Small intestine (tissue), 7 donors: ENCODE data around the gene AREG. TPM values are rescaled to one million over a fixed set of nuclear protein-coding genes. Genes with fewer than 3 reads are reported as not detected.

ENCODE experiments used
- DNase-seq, 2 donors: peaks; one replicate each; pipeline versions ENCODE4 v3.0.0 to v3.0.0-alpha.2; 2013
- FAIRE-seq: peaks from 2 replicates; lab custom pipeline; 2012; peaks lifted over from hg19 to GRCh38; lab: Jason Lieb, UNC
- H3K27ac ChIP-seq, 3 donors: one replicate each; pipeline ENCODE4 v1.5.1; 2013; ENCODE audit warnings: low read length in 2 of 3, mild to moderate bottlenecking in 2 of 3, control low read depth in 1 of 3, inconsistent platforms in 1 of 3, low read depth in 1 of 3, moderate library complexity in 1 of 3
- H3K27me3 ChIP-seq, 3 donors: one replicate each; pipeline ENCODE4 v1.6.1; 2013; ENCODE audit warnings: low read length in 3 of 3, inconsistent platforms in 1 of 3; ENCODE audit not compliant: control insufficient read depth in 3 of 3, insufficient read depth in 3 of 3
- H3K36me3 ChIP-seq, 3 donors: one replicate each; pipeline ENCODE4 v1.6.1; 2013; ENCODE audit warnings: low read length in 3 of 3, inconsistent platforms in 1 of 3, low read depth in 1 of 3, mild to moderate bottlenecking in 1 of 3, moderate library complexity in 1 of 3; ENCODE audit not compliant: control insufficient read depth in 3 of 3, insufficient read depth in 2 of 3
- H3K4me1 ChIP-seq, 3 donors: one replicate each; pipeline ENCODE4 v1.6.1; 2013; ENCODE audit warnings: low read length in 2 of 3, inconsistent platforms in 1 of 3, low read depth in 1 of 3, mild to moderate bottlenecking in 1 of 3, moderate library complexity in 1 of 3; ENCODE audit not compliant: control insufficient read depth in 3 of 3, insufficient read depth in 2 of 3
- H3K4me3 ChIP-seq, 3 donors: one replicate each; pipeline ENCODE4 v1.5.1; 2013; ENCODE audit warnings: low read length in 3 of 3, control low read depth in 1 of 3, inconsistent platforms in 1 of 3, low read depth in 1 of 3, mild to moderate bottlenecking in 1 of 3, moderate library complexity in 1 of 3
- H3K9me3 ChIP-seq, 2 donors: one replicate each; pipeline ENCODE4 v1.6.1; 2013; ENCODE audit warnings: low read depth in 1 of 2, low read length in 1 of 2; ENCODE audit not compliant: control insufficient read depth in 2 of 2, insufficient read depth in 1 of 2
- WGBS, 3 donors: extraction: QIAGEN DNeasy Blood & Tissue Kit; methylation state at CpG; one replicate each; pipeline ENCODE4 v1.1.7; 2013; 5-methylcytosine and 5-hydroxymethylcytosine counted together
- polyA plus RNA-seq, 4 donors: library from polyadenylated mRNA; stranded (reverse) in 3 of 4; unstranded in 1 of 4; fragments of 200-250 nt in 3 of 4; fragments of 120-200 nt in 1 of 4; gene quantifications; one replicate each; pipeline versions ENCODE4 v1.2.1 to v1.2.3, GENCODE V29; 2013
- donor health status: healthy with polysubstance abuse.
- donor health status: control.
- donor health status: control.
- donor health status: Bipolar disorder and iron deficiency.
- donor health status: healthy.

The AREG gene
- polyA plus RNA-seq, 4 donors, result 1.3 to 13.2 (median 3.8) TPM

DNA sequence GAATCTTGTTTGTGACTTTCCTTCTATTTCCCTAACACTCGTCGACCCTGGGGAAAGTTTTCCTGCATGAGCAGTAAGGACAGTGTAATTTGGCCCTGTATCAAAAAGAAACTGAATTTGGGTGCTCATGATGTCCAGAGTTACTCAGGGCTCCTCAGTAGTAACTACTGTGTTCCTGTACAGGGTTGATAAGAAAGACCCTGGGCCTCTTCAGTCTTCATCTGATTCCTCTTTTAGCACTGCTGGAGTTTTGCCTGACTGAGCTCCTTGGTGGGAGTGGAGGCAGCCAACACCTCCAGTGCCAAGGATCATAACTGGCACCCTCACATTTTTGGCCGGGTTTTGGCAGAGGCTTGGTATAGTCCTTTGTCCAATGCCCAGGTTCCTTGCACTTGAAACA lies 7.1 kb upstream of the AREG start:
- no peaks in the 10 kb centered on the region for H3K36me3 ChIP-seq
- DNase-seq, result no peak
- H3K27ac ChIP-seq, result no peak overlapping the region
- H3K9me3 ChIP-seq, result peaks cover 0 to 5% of the 10 kb centered on the region in 2 donors
- WGBS, 3 donors, result 81 to 96% (median 89%) methylated on average over 3 of the region's 3 CpGs
- H3K4me1 ChIP-seq, result no peaks in the 10 kb centered on the region
- no peak for FAIRE-seq
- H3K4me3 ChIP-seq, result no peak overlapping the region
- H3K27me3 ChIP-seq, result no peaks in the 10 kb centered on the region

DNA sequence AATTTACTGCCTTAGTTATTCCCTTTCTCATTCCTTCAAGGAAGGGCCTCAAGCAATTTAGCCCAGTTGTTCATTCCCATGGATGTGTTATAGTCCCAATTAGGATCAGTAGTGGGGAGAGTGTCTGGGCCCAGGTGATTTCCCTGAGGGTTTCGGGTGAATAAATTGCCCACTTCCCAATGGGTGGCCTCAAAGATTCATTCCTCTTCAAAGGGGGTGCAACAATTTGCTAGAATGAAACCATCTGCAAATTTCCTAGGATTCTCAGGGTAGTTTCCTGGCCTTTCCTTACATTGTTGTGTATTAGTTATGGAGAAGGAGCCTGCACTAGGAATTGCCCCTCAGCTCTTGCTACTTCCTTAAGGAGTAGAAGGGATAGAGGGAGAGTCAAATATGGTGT lies 6.3 kb upstream of the AREG start:
- Histone ChIP-seq H3K4me1 (no peaks in the 10 kb centered on the region), H3K9me3 (peaks cover 0 to 2% of the 10 kb centered on the region in 2 donors), H3K36me3 (no peaks in the 10 kb centered on the region), H3K27me3 (no peaks in the 10 kb centered on the region), H3K27ac (no peak overlapping the region), H3K4me3 (no peak overlapping the region)
- DNase-seq (no peak), FAIRE-seq (no peak)
- 89 to 94% (median 93%) methylated on average over 1 of the region's 1 CpG for WGBS, 3 donors

DNA sequence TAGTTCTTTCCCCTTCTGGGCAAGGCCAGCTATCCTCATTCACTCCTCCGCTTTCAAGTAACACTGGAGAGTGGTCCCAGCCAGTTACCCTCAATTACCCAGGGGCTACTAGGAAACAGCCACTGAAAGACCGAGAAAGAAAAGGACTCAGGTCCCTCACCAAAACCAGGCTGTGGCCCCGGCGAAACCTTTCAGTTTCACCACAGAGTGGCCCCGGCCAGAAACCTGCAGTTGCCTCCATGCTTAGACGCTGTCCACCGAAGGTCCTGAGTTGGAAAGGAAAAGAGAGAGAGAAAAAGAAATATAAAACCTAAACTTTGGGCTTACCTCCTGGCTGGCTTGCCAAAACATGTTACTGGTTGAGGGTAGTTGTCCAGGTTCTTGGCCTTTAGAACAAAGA lies 5.0 kb upstream of the AREG start:
- H3K27me3 ChIP-seq, result no peaks in the 10 kb centered on the region

DNA sequence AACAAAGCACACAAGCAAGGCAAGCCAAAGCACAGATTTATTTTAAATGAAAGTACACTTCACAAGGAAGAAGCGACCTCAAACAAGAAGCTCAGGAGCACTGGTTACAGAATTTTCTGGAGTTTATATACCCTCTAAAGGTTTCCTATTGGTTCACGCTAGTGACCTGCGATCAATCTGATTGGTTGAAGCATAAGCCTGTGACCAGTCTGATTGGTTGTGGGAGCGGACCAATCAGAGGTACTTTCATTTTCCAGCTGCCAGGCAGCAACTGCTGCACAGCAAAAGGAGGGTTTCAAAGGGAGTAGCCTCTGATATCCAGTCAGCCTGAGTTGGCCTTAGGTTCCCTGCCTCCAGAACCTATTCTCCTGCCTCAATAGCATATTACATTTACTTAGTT lies 4.6 kb upstream of the AREG start:
- Histone ChIP-seq H3K27ac (no peak overlapping the region), H3K4me1 (no peaks in the 10 kb centered on the region), H3K36me3 (no peaks in the 10 kb centered on the region), H3K4me3 (no peak overlapping the region), H3K27me3 (no peaks in the 10 kb centered on the region), H3K9me3 (no peaks in the 10 kb centered on the region)
- DNase-seq (no peak), FAIRE-seq (no peak)
- 85 to 96% (median 95%) methylated on average over 4 of the region's 4 CpGs for WGBS, 3 donors

More for the DNA sequence above, 5.0 kb upstream of the AREG start:
- Histone ChIP-seq H3K4me1 (no peaks in the 10 kb centered on the region), H3K36me3 (no peaks in the 10 kb centered on the region), H3K9me3 (no peaks in the 10 kb centered on the region), H3K27ac (no peak overlapping the region), H3K4me3 (no peak overlapping the region)
- DNase-seq (no peak), FAIRE-seq (no peak)
- 93 to 96% (median 96%) methylated on average over 7 of the region's 7 CpGs for WGBS, 3 donors

DNA sequence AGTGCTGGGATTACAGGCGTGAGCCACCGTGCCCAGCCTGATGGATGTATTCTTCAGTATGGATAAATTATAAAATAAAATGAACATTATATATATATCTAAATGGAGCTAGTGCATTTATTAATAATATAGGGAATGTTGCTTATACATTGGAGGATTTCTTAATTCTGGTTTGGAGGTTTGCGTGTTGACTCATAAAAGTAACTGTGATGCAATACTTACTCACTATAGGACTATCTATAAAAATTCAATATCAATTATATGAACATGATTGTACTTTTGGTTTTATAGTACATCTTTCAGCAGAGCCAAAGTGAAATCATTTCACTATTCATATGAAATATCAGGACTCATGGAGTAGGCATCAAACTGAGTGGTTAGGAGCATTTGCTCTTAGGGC lies 3.2 kb upstream of the AREG start:
- Histone ChIP-seq H3K9me3 (no peaks in the 10 kb centered on the region), H3K27ac (no peak overlapping the region), H3K4me3 (no peak overlapping the region), H3K4me1 (peaks cover 0 to 2% (median 0%) of the 10 kb centered on the region in 3 donors), H3K27me3 (no peaks in the 10 kb centered on the region), H3K36me3 (no peaks in the 10 kb centered on the region)
- FAIRE-seq (no peak), DNase-seq (no peak)
- WGBS, 3 donors, result 96 to 97% (median 96%) methylated on average over 3 of the region's 3 CpGs

DNA sequence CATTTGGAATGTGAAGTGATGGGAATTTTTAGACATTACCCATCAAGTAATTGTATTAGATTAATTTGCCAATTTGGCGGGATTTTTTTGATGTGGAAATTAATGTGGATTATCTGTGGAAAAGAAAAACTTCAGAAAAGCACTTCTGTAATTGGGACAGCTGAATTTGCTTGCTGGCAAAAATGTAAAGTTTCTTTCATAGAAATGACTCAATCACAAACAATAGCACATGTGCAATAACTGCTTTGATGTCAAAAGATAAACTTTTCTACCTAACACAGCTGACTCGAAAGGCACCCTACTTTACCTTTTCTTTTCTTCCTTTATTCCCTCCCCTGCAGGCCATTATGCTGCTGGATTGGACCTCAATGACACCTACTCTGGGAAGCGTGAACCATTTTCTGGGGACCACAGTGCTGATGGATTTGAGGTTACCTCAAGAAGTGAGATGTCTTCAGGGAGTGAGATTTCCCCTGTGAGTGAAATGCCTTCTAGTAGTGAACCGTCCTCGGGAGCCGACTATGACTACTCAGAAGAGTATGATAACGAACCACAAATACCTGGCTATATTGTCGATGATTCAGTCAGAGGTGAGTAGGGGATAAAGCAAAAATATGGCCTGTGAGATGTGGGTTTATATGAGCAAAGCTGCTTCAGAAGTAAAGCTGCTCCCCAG lies 1.4 kb downstream of the AREG start:
- H3K9me3 ChIP-seq, result no peaks in the 10 kb centered on the region
- peaks cover 0 to 3% (median 0%) of the 10 kb centered on the region in 3 donors for H3K36me3 ChIP-seq
- WGBS, 3 donors, result 39 to 75% (median 63%) methylated on average over 8 of the region's 8 CpGs
- H3K4me1 ChIP-seq, result peaks cover 0 to 2% (median 0%) of the 10 kb centered on the region in 3 donors
- no peaks in the 10 kb centered on the region for H3K27me3 ChIP-seq
- H3K4me3 ChIP-seq, result peak overlapping the region in 1 of 3 donors; percentile 1
- no peak for DNase-seq
- no peak for FAIRE-seq
- no peak overlapping the region for H3K27ac ChIP-seq

DNA sequence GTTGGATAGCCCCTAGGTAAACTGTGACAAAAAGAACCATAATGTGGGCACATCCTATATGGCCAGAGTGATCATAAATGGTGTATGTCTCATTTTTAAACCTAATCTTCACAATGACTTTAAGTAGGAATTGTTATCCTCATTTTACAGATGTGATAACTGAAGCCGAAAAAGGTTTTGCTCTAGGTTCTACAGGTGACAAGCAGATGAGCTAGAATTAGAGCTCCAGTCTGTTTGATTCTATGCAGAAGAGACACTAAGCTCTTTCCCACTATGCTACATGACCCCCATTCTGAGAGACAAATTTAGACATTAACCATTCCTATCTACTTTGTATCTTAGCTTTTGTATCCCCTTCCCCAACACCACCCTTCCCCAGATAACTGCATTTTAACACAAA lies 2.0 kb downstream of the AREG start:
- Histone ChIP-seq H3K36me3 (peaks cover 0 to 3% (median 0%) of the 10 kb centered on the region in 3 donors), H3K4me3 (peak overlapping the region in 1 of 3 donors; percentile 1), H3K27ac (no peak overlapping the region), H3K27me3 (no peaks in the 10 kb centered on the region), H3K4me1 (peaks cover 0 to 2% (median 0%) of the 10 kb centered on the region in 3 donors), H3K9me3 (no peaks in the 10 kb centered on the region)
- no peak for DNase-seq
- WGBS, 3 donors, result 50 to 82% (median 70%) methylated on average over 1 of the region's 1 CpG
- FAIRE-seq, result no peak

DNA sequence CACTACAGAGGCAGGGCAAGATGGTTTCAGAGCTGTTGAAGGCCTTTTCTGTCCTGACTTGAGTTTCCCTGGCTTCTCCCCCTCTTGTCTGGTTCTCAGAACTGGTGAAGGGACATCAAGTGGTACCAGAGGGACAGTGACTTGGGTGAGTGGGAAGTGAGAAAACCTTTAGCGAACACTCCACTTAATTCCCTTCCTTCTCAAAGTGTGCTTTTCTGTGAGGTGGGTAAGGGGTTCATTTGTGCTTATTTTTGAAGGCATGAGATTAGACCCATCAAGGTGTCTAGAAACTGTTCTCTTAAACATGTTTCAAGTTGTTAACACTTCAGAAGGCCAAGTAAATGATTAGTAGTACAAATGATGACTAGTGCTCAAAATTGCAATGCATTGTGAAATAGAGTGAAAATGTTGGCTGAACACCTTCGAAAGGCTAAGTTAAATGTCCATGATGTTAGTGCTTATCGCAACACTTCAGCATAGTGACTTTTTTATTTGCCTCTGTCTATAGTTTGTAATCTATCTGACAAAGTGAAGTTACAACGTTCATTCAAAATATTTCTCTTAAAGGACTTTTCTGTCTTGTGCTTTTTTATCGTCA lies 2.8 kb downstream of the AREG start:
- Histone ChIP-seq H3K9me3 (no peaks in the 10 kb centered on the region), H3K27me3 (no peaks in the 10 kb centered on the region), H3K27ac (no peak overlapping the region), H3K4me1 (peaks cover 0 to 2% (median 0%) of the 10 kb centered on the region in 3 donors), H3K36me3 (peaks cover 0 to 3% (median 0%) of the 10 kb centered on the region in 3 donors), H3K4me3 (no peak overlapping the region)
- FAIRE-seq (no peak), DNase-seq (no peak)
- 68 to 86% (median 86%) methylated on average over 5 of the region's 5 CpGs for WGBS, 3 donors
